ENCODE data around the gene PCLO. TPM values are rescaled to one million over a fixed set of nuclear protein-coding genes. Genes with fewer than 3 reads are reported as not detected.

PCLO gene
- total and polyA plus RNA-seq, 9 of the 15 experiments (the other 6 are each of a cell fraction or from before 2014, with no cell fraction given), result under 0.01 to 0.01 TPM; not detected in 7

- no peak for TF ChIP-seq CREB3 (tag; conservative IDR thresholded peaks at IDR 0.05; ENCODE audit: low read depth)
- no peak for TF ChIP-seq TCF7L2 (IDR thresholded peaks at IDR 0.05; ENCODE audit: low read depth, low read length)
- no peak for TF ChIP-seq YBX1 (IDR thresholded peaks at IDR 0.05)
- no peak for TF ChIP-seq CHCHD3 (CRISPR knock-in tag; IDR thresholded peaks at IDR 0.05)
- TF ChIP-seq HDAC8 (tag; IDR thresholded peaks at IDR 0.05), result no peak
- no peak for TF ChIP-seq FOXA3 (CRISPR knock-in tag; conservative IDR thresholded peaks at IDR 0.05 in 1 of 2, IDR thresholded peaks at IDR 0.05 in 1 of 2)
- TF ChIP-seq CBX1 (IDR thresholded peaks at IDR 0.05; ENCODE audit: low read depth), result no peak
- no peak for TF ChIP-seq HIVEP1 (CRISPR knock-in tag; IDR thresholded peaks at IDR 0.05)
- no peak for TF ChIP-seq TSHZ1 (CRISPR knock-in tag; IDR thresholded peaks at IDR 0.05)
Observed at GRCh38 chr7:83020161-83020560, 142.5 kb downstream of the PCLO start (continued).
